ENCODE data around the gene BCKDHA.

Gene BCKDHA

DNA sequence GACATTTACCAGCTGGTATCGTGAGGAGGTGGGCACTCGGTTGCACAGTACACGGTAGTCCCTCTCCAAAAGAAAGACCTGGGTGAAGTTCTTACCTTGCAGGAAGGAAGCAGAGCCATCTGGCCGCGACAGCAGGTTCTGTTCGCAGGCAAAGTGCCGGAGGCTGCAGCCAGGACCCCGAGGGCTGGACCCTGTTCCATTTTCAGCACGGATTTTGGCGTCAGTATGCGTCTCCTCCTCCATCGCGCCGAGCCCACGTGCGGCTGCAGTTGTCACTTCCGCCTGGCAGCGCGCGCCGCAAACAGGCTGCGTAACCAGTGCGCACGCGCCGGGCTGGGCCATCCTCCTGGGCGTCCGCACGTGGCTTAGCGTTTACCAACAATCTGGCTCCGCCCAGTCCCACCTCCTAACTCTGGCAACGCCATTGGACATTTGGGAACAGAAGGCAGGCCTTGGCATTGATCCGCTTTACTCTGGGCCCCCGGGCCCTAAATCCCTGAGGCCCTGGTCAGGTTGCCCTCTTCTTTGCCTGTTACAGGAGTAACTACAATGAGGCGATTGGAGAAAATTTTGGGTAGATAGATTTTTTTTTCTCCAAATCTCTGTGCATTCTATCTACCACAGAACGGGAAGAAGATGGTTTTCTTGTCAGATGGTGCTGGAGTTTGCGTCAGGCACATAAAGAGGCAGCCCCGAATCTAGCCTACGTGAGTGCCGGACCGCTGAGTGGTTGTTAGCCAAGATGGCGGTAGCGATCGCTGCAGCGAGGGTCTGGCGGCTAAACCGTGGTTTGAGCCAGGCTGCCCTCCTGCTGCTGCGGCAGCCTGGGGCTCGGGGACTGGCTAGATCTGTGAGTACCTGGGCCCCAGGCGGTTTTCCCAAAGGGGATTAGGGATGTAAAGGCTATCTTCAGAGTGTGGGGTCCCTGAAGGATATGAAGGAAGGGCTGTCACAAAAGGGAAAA lies at the start of gene BCKDHA, which contains the start of gene EXOSC5:
TSS of gene BCKDHA (plus strand) at position 733 of the 964 bp plus-strand sequence. CDS start at position 743, 10 bp downstream.
TSS of gene EXOSC5 (minus strand) at position 274 of the 964 bp plus-strand sequence. CDS start at position 243, 31 bp downstream.
- DNase-seq = peak; percentile 89 to 99 (median 98)

DNA sequence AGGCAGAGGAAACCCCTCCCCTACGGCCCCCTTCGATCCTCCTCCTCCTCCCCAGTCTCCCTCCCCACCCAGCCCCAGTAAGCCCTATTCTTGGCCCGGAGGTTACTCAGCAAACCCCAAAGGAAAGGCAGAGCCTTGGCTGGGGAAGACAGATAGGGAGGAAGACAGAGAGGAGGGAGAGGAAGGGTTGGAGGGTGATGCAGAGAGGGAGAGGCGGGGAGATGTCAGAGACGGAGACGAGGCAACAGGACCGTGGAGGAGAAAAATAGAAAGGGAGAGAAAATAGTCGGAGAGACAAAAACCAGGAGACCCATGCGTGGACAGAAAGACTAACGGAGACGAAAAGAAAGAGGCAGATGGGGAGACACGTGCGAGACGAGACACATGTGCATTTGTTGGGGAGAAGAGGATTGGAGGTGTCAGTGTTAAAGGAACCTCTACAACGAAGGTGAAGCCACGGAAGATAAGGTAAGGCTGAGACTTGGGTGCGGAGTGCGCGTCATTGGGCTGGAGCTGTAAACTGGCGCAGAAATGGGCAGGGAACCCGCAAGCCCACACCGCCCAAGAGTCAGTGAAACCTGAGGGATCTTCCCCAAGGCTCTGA lies 46.8 kb upstream of the BCKDHA start:
- DNase-seq = no peak

DNA sequence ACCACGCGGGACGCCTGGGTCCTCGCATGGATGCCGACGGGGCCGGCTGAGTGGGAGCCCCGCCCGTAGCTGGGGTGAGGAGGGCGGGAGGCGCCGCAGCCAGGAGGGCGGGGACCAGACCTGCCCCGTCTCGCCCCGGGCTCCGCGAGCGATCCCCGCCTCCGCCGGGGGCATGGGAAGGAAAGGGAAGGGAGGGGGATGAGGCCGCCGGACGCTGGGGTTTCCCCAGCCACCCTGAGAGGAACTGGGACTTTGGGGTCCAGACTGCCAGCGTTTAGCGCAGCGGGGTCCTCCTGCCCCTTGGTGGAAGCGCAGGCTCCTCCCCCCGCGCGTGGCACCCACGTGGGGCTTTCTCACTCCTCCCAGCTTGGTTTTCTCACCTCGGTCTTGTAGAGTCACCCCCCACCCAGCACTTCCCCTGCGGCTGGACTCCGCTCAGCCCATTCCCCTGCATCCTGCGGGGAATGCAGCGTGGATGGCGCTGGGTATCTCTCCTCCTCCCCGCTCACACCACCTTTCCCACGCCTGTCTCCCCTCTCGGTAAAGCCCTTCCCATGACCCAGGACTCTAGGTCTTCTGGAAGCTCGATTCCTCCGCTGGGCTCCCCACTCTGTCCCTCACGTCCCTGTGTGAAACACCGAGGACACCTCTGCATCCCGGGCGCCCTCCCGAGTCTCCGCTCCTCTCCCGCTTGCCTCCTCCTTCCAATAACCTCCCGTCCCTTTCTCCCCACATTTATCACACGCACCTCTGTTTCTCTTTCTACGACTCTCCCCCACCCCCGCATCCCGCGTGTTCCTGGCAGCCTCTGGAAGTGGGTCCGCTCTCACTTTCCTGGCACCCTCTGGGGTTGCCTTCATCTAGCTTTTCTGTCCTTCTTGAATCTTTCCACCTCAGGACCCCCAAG lies 46.0 kb upstream of the BCKDHA start:
- peak in 29 of 56 donors; percentile 11 to 66 (median 31) for DNase-seq

GRCh38 chr19:41352279-41352608 lies 45.4 kb upstream of the BCKDHA start:
- no peak for DNase-seq

GRCh38 chr19:41352609-41353465 lies 44.8 kb upstream of the BCKDHA start:
- DNase-seq = peak in 16 of 56 donors; percentile 3 to 55 (median 16)

DNA sequence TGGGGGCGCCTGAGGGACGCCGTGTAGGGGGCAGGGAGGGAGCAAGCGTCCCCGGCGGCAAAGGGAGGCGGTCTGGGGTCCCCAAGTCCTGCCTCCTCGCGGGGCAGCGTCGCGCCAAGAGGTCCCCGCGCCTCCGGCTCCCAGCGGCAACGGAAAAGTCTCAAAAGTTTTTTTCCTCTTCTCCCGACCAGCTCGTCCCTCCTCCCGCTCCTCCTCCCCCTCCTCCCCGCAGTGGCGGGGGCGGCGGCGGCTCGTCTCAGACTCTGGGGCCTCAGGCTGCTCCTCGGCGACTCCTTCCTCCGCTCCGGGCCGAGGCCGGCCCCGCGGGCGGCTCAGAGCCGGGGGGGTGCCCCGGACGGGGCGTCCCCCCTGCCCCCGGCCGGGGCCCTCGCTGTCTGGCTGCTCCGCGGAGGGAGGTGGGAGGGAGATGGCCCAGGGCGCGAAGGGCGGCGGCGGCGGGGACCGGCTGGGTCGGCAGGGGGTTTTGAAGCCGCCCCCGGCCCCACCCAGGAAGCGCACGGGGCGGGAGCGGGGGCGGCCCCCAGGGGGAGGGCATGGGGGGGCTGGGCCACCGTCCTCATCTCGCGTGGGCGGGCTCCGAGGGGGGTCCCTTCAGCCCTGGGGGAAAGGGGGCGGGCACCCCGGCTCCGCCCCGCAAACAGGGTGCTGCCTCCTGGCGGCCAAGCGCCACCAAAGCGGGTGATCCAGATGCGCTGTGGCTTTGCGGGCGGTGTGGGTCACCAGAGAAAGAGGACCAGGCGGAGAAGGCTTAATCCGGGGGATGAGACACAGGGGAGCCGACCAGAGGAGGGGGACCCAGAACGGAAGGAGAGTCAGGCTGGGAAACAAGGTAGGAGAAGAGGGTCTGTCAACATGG lies 43.9 kb upstream of the BCKDHA start, which contains the start of gene TGFB1:
TSS of gene TGFB1 (minus strand) at position 457 of the 877 bp plus-strand sequence. CDS start 878 bp downstream, outside the sequence.
- DNase-seq = peak in 46 of 56 donors; percentile 9 to 79 (median 40)

DNA sequence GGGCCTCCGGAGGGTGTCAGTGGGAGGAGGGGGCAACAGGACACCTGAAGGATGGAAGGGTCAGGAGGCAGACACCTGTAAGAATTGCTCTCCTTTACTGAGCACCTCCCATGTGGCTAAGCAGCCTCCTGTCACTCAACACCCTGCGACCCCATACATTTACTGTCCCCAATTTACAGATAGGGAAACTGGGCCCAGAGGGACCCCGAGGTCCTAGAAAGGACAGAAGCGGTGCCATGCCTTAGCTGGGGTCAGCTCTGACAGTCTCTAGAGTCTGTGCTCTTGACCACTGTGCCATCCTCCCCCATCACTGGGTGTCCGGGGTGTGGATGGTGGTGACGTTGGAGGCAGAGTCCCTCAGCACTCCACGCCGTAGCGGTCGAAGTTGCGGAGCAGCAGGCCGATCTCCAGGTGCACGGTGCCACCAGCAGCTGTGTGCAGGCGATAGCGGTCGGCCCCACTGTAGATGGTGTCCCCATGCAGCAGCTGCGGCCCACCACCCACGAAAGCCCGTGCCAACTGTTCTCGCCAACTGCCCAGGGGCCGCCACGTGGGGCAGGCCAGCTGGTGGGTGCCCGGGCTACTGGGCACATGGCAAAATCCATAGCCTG lies 43.2 kb upstream of the BCKDHA start:
- DNase-seq = no peak

GRCh38 chr19:41355035-41355434 lies 42.6 kb upstream of the BCKDHA start:
- no peak for DNase-seq

- DNase-seq = no peak
Measured at GRCh38 chr19:41355802-41356201, 41.8 kb upstream of the BCKDHA start.

DNA sequence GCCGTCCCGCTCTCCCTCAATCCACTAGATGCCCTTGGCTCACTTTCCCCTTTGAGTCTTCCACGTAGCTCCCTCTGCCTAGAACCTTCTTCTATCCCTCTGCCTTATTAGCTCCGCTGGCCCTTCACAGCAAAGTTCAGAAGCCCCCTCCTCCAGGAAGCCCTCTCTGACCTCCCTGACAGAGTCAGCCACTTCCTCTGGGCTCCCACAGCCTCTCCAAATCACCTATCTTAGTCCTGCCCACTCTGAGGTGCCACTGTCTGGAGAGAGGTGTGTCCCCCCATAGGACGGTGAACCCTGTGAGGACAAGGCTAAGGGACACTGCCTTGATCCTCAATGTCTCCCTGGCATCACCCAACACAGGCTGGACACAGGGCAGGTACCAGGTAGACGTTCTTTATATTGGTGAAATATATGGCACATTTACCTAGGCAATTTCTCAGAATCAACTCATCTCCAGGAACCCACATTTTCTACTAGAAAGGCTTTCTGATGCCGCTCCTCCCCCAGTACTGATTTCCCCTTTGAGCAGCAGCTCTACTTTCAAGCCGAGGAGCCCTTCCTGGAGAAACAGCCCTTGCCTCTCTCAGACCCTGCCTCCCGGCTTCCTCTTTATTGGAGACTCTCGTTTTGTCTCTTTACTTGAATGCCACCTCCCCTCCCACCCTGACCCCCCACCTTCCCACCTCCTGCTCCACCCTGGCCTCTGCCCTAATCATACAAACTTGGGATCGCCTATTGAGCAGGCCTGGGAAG lies 40.5 kb upstream of the BCKDHA start:
- DNase-seq = no peak

DNA sequence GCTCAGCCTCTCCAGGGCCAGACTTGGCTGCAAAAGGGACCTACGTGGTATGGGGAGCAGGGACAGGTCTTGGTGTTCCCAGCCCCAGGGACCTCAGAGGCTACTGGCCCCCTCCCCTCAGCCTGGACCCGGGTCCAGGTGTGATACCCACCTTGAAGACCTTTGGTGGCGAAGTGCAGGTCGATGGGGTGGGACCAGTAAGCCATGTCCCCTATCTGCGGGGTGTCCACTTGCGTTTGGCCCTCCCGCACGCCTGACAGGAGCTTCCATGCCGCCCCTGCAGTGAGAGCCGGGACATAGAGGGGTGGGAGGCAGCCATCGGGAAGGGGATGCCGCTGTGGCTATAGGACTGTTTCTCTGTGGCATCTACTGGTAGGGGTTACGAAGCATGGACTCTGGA lies 39.9 kb upstream of the BCKDHA start:
- no peak for DNase-seq

- no peak for DNase-seq
Measured at GRCh38 chr19:41359741-41360140, 37.9 kb upstream of the BCKDHA start.

GRCh38 chr19:41362143-41362847 lies 35.3 kb upstream of the BCKDHA start:
- DNase-seq = no peak

GRCh38 chr19:41363371-41363752 lies 34.3 kb upstream of the BCKDHA start:
- DNase-seq = no peak

DNA sequence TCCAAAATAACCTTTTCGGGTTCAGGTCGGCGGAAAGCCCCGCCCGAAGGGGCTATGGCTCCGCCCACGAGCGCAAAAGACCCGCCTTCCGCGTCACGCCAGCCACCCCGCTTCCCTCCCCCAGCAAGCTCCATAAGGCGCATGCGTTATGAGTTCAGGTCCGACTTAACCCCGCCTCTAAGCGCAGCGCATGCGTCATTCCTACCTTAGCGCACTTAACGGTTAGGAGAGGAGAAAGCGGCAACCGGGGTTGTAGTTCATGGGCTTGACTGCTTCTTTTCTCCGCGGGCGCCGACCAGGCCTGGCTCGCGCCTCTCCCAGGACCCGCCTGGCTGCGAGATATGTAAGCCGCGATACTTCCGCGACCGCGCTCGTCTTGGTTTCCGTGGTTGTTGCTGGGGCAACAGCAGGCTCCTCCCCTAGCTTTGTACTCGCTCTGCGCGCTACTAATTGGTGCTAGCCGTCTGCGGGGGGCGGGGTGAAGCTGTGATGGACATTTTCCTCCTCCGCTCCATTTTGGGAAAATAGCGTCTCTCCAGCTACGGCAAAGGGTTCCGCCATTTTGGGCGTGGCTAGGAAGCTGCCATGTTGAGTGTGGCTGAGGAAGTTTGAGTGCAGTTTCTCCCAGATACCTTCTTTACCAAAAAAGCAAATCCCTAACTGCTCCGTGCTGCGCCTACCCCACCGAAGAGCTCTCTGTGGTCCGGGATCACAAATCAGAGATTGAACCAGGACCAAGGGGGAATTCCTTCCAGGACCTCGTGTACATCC lies 33.7 kb upstream of the BCKDHA start, which contains the start of gene B9D2:
TSS of gene B9D2 (minus strand) at position 397 of the 771 bp plus-strand sequence. CDS start 630 bp downstream, outside the sequence.
- peak; percentile 74 to 100 (median 98) for DNase-seq

All from nucleus accumbens (tissue), 56 donors.